Right ventricle myocardium superior (tissue), 1 donor: Measurements from ENCODE around the gene C1orf167. TPM values are rescaled to one million over a fixed set of nuclear protein-coding genes. Genes with fewer than 3 reads are reported as not detected.

Source experiments
- ATAC-seq: fragments of 200-7000 bp; cut with Tn5 transposase; one replicate; pipeline ENCODE4 v1.9.1; 2020; ENCODE audit warnings: mild to moderate bottlenecking; ENCODE audit not compliant: poor library complexity
- DNase-seq: peaks from one replicate; pipeline ENCODE4 v3.0.0-alpha.2; 2020
- intact Hi-C: fragments of 100-400 bp; cut with DNase I; formaldehyde crosslinking; loops from one replicate; pipeline ENCODE4 v1.11.2; 2022
- total RNA-seq: library from RNA; stranded (reverse); fragmentation: NEBNext Ultra II Directional; extraction: Animal tissue kit (Norgen Biotek cat#: 25700); gene quantifications from one replicate; pipeline ENCODE4 v1.2.1, GENCODE V29; 2021
- donor health status: DM: no; HTN: yes; CAD: no; lungs with severe emphysema.

C1orf167 gene
- total RNA-seq, 1 donor from 2014 or later, result 2.7 TPM

DNA sequence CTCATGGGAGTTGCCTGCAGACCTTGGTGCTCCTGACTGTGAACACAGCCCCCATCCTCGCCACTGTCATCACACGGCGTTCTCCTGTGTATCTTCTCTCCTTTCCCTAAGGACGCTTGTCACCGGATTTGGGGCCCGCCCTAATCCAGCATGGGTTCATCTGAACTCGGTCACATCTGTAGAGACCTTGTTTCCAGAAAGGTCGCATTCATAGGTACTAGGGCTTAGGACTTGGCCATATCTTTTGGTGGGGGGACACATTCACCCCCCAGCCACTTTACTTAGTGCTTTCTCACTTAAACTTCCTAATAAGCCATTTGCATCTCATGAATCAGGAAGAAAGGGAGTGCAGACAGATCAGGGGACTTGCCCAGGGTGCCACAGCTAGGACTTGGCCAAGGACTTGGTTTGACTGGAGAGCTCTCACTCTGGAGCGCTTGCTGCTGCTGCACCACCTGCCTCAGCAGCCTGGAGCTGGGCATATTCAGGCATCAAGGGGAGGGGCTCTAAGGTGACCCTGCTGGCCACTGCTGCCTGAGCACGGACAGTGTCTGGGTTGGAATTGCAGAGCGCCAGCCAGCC is 75.9 kb downstream of the C1orf167 start:
- intact Hi-C loops, result no loop called here
- no peak for ATAC-seq
- no peak for DNase-seq

GRCh38 chr1:11838349-11839272 is 76.6 kb downstream of the C1orf167 start:
- peak; percentile 91 for ATAC-seq
- intact Hi-C loops, result loop anchor here (1.0 kb wide), 1 partner anchor 55 kb away; no protein-coding TSS in a partner anchor
- DNase-seq, result peak; percentile 85

Other genes with a start within 250 kb of the C1orf167 start
- gene FBXO2, start 107.8 kb upstream of the C1orf167 start, total RNA-seq, result 2.3 TPM
- gene FBXO44, start 107.3 kb upstream of the C1orf167 start, total RNA-seq, result 15.6 TPM
- gene FBXO6, start 98.0 kb upstream of the C1orf167 start, total RNA-seq, result 11.6 TPM
- 15.8 TPM for gene MAD2L2, start 81.0 kb upstream of the C1orf167 start, total RNA-seq
- 0.05 TPM for gene DRAXIN, start 70.5 kb upstream of the C1orf167 start, total RNA-seq
- gene AGTRAP, start 26.1 kb upstream of the C1orf167 start, total RNA-seq, result 13.6 TPM
- gene MTHFR, start 43.8 kb downstream of the C1orf167 start, total RNA-seq, result 34.6 TPM
- 15.2 TPM for gene CLCN6, start 44.0 kb downstream of the C1orf167 start, total RNA-seq
- gene NPPA, start 85.6 kb downstream of the C1orf167 start, total RNA-seq, result 25.3 TPM
- gene NPPB, start 96.8 kb downstream of the C1orf167 start, total RNA-seq, result 5.1 TPM
- gene KIAA2013, start 164.2 kb downstream of the C1orf167 start, total RNA-seq, result 31.6 TPM
- 66.1 TPM for gene PLOD1, start 172.5 kb downstream of the C1orf167 start, total RNA-seq
- gene MFN2, start 218.3 kb downstream of the C1orf167 start, total RNA-seq, result 648 TPM